Stomach (tissue), 9 donors: Measurements from ENCODE around the gene CD68. TPM values are rescaled to one million over a fixed set of nuclear protein-coding genes. Genes with fewer than 3 reads are reported as not detected.
A peak's percentile ranks its signal among the peaks of the same experiment; 100 is the strongest.

ENCODE experiments used
- DNase-seq, 2 donors: peaks; one replicate each; pipeline versions ENCODE4 v3.0.0 to v3.0.0-alpha.2; 2013 to 2019
- H3K27ac ChIP-seq, 5 donors: fragments of 200-600 bp in 4 of 5; sonication (generic) in 4 of 5; one replicate each; pipeline ENCODE4 v1.5.1; 2013 to 2019; ENCODE audit warnings: mild to moderate bottlenecking in 1 of 5, moderate library complexity in 1 of 5
- H3K27me3 ChIP-seq, 3 donors: fragments of 200-600 bp; sonication (generic); one replicate each; pipeline ENCODE4 v1.5.1; 2017 to 2019; ENCODE audit warnings: mixed run types in 1 of 3
- H3K36me3 ChIP-seq, 4 donors: fragments of 200-600 bp; sonication (generic); 1 replicate in 3 of 4; 2 replicates in 1 of 4; pipeline ENCODE4 v1.5.1; 2016 to 2019
- H3K4me1 ChIP-seq, 4 donors: fragments of 200-600 bp; sonication (generic); one replicate each; pipeline ENCODE4 v1.5.1; 2016 to 2019
- H3K4me3 ChIP-seq, 4 donors: fragments of 200-600 bp; sonication (generic) in 3 of 4; one replicate each; pipeline ENCODE4 v1.5.1; 2016 to 2019; ENCODE audit warnings: mild to moderate bottlenecking in 1 of 4
- H3K9me3 ChIP-seq, 4 donors: fragments of 200-600 bp; sonication (generic); one replicate each; pipeline ENCODE4 v1.5.1; 2016 to 2019
- CTCF ChIP-seq, 7 experiments: fragments of 450-650 bp in 4 of 7; fragments of 200-600 bp in 3 of 7; sonication (generic) in 3 of 7; IDR thresholded peaks; one replicate each; pipeline ENCODE4 v1.5.1; 2016 to 2019; ENCODE audit warnings: antibody characterized with exemption in 7 of 7, control low read depth in 2 of 7, mild to moderate bottlenecking in 1 of 7
- EP300 ChIP-seq: sonication (generic); formaldehyde crosslinking; IDR thresholded peaks from one replicate; pipeline ENCODE4 v1.6.1; 2017; ENCODE audit warnings: antibody characterized with exemption
- POLR2A ChIP-seq, 4 donors: fragments of 450-650 bp; IDR thresholded peaks; one replicate each; pipeline ENCODE4 v1.6.1; 2016; ENCODE audit warnings: antibody characterized with exemption in 4 of 4, control low read depth in 2 of 4, mild to moderate bottlenecking in 1 of 4, moderate library complexity in 1 of 4
- POLR2AphosphoS5 ChIP-seq, 3 donors: sonication (generic); formaldehyde crosslinking; IDR thresholded peaks; one replicate each; pipeline ENCODE4 v1.6.1; 2016; ENCODE audit warnings: antibody characterized with exemption in 3 of 3
- WGBS, 5 donors: extraction: QIAGEN DNeasy Blood & Tissue Kit in 3 of 5; methylation state at CpG; one replicate each; pipeline versions ENCODE4 v1.1.5 to v1.1.7; 2013 to 2018; 5-methylcytosine and 5-hydroxymethylcytosine counted together
- intact Hi-C: fragments of 100-400 bp; cut with DNase I; formaldehyde crosslinking; loops from one replicate; pipeline ENCODE4 v1.15.1; 2023; ENCODE audit warnings: low total_unique reads
- polyA plus RNA-seq, 3 donors: library from polyadenylated mRNA; stranded (reverse); fragments of 200-250 nt; gene quantifications; one replicate each; pipeline ENCODE4 v1.2.3, GENCODE V29; 2013
- total RNA-seq, 5 donors: library from RNA; depleted of rRNA; stranded (reverse); fragments of >200 nt; gene quantifications; one replicate each; pipeline versions ENCODE4 v1.1.0 to v1.2.3, GENCODE V29; 2014 to 2016
- donor health status: healthy with polysubstance abuse.
- donor health status: Bipolar disorder and iron deficiency.
- donor health status: healthy.

Gene CD68
- total and polyA plus RNA-seq, 8 donors, result 11.1 to 39.6 (median 14.8) TPM

- 83 to 88% (median 86%) methylated on average over 16 to 36 of the region's 36 CpGs for WGBS, 5 donors
- peaks cover 53 to 92% (median 85%) of the 10 kb centered on the region in 4 donors for H3K4me1 ChIP-seq
- peak in 1 of 2 donors; percentile 51 for DNase-seq
Observed at GRCh38 chr17:7582396-7583252, 3.2 kb downstream of the CD68 start.

GRCh38 chr17:7583253-7584109, 4.0 kb downstream of the CD68 start, which contains the start of gene MPDU1:
MPDU1 (plus strand) TSS chr17:7583852; CDS start chr17:7583863, 11 bp downstream.
- Histone ChIP-seq H3K4me1 (peaks cover 60 to 94% (median 89%) of the 10 kb centered on the region in 4 donors), H3K36me3 (peaks cover 5 to 43% (median 32%) of the 10 kb centered on the region in 4 donors), H3K4me3 (peak within 1 kb of the TSS; percentile 55 to 66 (median 60)), H3K27me3 (no peaks in the 10 kb centered on the region), H3K9me3 (no peaks in the 10 kb centered on the region), H3K27ac (peak within 1 kb of the TSS; percentile 90 to 97 (median 94))
- intact Hi-C loops, result no loop called here
- DNase-seq, result peak; percentile 96 to 99
- TF ChIP-seq EP300 (no peak), POLR2AphosphoS5 (IDR thresholded peaks at IDR 0.05) (peak; percentile 75 to 95 (median 80)), CTCF (IDR thresholded peaks at IDR 0.05) (no peak), POLR2A (IDR thresholded peaks at IDR 0.05) (peak in 1 of 4 donors; percentile 23)
- 1 to 14% (median 14%) methylated on average over 53 to 69 of the region's 69 CpGs for WGBS, 5 donors

More at GRCh38 chr17:7582396-7583252, 3.2 kb downstream of the CD68 start:
- no peak for TF ChIP-seq CTCF (IDR thresholded peaks at IDR 0.05)
- TF ChIP-seq EP300, result no peak
- no peak for TF ChIP-seq POLR2AphosphoS5 (IDR thresholded peaks at IDR 0.05)
- TF ChIP-seq POLR2A (IDR thresholded peaks at IDR 0.05), result no peak
- H3K36me3 ChIP-seq, result peaks cover 14 to 43% (median 32%) of the 10 kb centered on the region in 4 donors
- peak overlapping the region; percentile 90 to 97 (median 94) for H3K27ac ChIP-seq
- no peaks in the 10 kb centered on the region for H3K9me3 ChIP-seq
- H3K4me3 ChIP-seq, result peak overlapping the region; percentile 55 to 66 (median 60)
- intact Hi-C loops, result no loop called here
- no peaks in the 10 kb centered on the region for H3K27me3 ChIP-seq

- DNase-seq, result peak; percentile 54 to 76
- peaks cover 8 to 57% (median 44%) of the 10 kb centered on the region in 4 donors for H3K36me3 ChIP-seq
- no peaks in the 10 kb centered on the region for H3K27me3 ChIP-seq
- WGBS, 5 donors, result 53 to 67% (median 61%) methylated on average over 7 to 9 of the region's 9 CpGs
- H3K4me3 ChIP-seq, result no peak overlapping the region
- TF ChIP-seq POLR2AphosphoS5 (IDR thresholded peaks at IDR 0.05), result no peak
- peak in 2 of 7 experiments; percentile 11 to 15 for TF ChIP-seq CTCF (IDR thresholded peaks at IDR 0.05)
- H3K9me3 ChIP-seq, result no peaks in the 10 kb centered on the region
- intact Hi-C loops, result no loop called here
- peaks cover 38 to 81% (median 71%) of the 10 kb centered on the region in 4 donors for H3K4me1 ChIP-seq
- peak overlapping the region in 4 of 5 donors; percentile 28 to 83 (median 62) for H3K27ac ChIP-seq
Observed at GRCh38 chr17:7586673-7587419, 7.4 kb downstream of the CD68 start.
